B cell (primary cell): ENCODE measurements around the gene MISP3. TPM values are rescaled to one million over a fixed set of nuclear protein-coding genes. Genes with fewer than 3 reads are reported as not detected.

Experiments used
- ATAC-seq: fragments of 200-7000 bp; cut with Tn5 transposase; one replicate; pipeline ENCODE4 v1.10.0; 2021; ENCODE audit warnings: low read depth, mild to moderate bottlenecking, moderate number of reproducible peaks, moderate library complexity
- CTCF ChIA-PET: fragments of 350-600 bp; sonication (Branson Sonifier 250); formaldehyde crosslinking; loops from one replicate; lab custom pipeline; 2021; ENCODE audit warnings: antibody characterized with exemption, inconsistent platforms; lab: Charles Lee
- POLR2A ChIA-PET: fragments of 350-600 bp; sonication (Branson Sonifier 250); formaldehyde crosslinking; loops from one replicate; lab custom pipeline; 2021; ENCODE audit warnings: antibody characterized with exemption; lab: Charles Lee
- DNase-seq: peaks from one replicate; pipeline ENCODE4 v3.0.0; 2013
- H2AFZ ChIP-seq: 2 replicates; pipeline ENCODE4 v1.6.1; 2012; ENCODE audit warnings: mild to moderate bottlenecking, low read depth, low read length; ENCODE audit not compliant: insufficient read depth, poor library complexity, severe bottlenecking
- H3K27ac ChIP-seq, 2 donors: 1 replicate in 1 of 2; 2 replicates in 1 of 2; pipeline ENCODE4 v1.5.1; 2012 to 2013; ENCODE audit warnings: low read length in 2 of 2, mild to moderate bottlenecking in 2 of 2, moderate library complexity in 1 of 2
- H3K27me3 ChIP-seq, 4 experiments: fragments of 200-600 bp in 1 of 4; sonication (generic) in 1 of 4; replicated peaks in 1 of 4; 1 replicate in 2 of 4; 2 replicates in 2 of 4; pipeline versions ENCODE4 v1.6.1 to v1.7.0; 2013 to 2016; ENCODE audit warnings: low read length in 3 of 4, mild to moderate bottlenecking in 2 of 4, mixed read lengths in 1 of 4, moderate library complexity in 1 of 4; ENCODE audit not compliant: insufficient read depth in 4 of 4, control insufficient read depth in 3 of 4; ENCODE audit errors: control extremely low read depth in 1 of 4
- H3K36me3 ChIP-seq, 2 experiments: replicated peaks in 1 of 2; 1 replicate in 1 of 2; 2 replicates in 1 of 2; pipeline versions ENCODE4 v1.6.1 to v1.7.1; 2013; ENCODE audit warnings: low read length in 1 of 2; ENCODE audit not compliant: insufficient read depth in 2 of 2, control insufficient read depth in 1 of 2; ENCODE audit errors: control extremely low read depth in 1 of 2, extremely low read depth in 1 of 2
- H3K4me1 ChIP-seq, 2 donors: fragments of 200-600 bp in 1 of 2; sonication (generic) in 1 of 2; 1 replicate in 1 of 2; 2 replicates in 1 of 2; pipeline versions ENCODE4 v1.5.1 to v1.6.1; 2013 to 2017; ENCODE audit warnings: low read length in 2 of 2; ENCODE audit not compliant: control insufficient read depth in 2 of 2, insufficient read depth in 2 of 2
- H3K4me2 ChIP-seq: replicated peaks from 2 replicates; pipeline ENCODE3; 2012; ENCODE audit warnings: mild to moderate bottlenecking, low read depth, low read length; ENCODE audit not compliant: poor library complexity, severe bottlenecking
- H3K4me3 ChIP-seq, 5 experiments: fragments of 200-600 bp in 1 of 5; sonication (generic) in 1 of 5; 1 replicate in 3 of 5; 2 replicates in 2 of 5; pipeline versions ENCODE4 v1.5.1 to v1.7.0; 2011 to 2016; ENCODE audit warnings: low read length in 4 of 5, mild to moderate bottlenecking in 4 of 5, low read depth in 2 of 5, control low read depth in 1 of 5, moderate library complexity in 1 of 5; ENCODE audit not compliant: insufficient read depth in 1 of 5; ENCODE audit errors: control extremely low read depth in 1 of 5, extremely low read depth in 1 of 5
- H3K79me2 ChIP-seq: fragments of 200-600 bp; sonication (generic); one replicate; pipeline ENCODE4 v1.6.0; 2016; ENCODE audit warnings: low read length; ENCODE audit not compliant: control insufficient read depth, insufficient read depth
- H3K9ac ChIP-seq: fragments of 200-600 bp; sonication (generic); 2 replicates; pipeline ENCODE4 v1.6.1; 2017; ENCODE audit warnings: mild to moderate bottlenecking, low read length, moderate library complexity
- H3K9me3 ChIP-seq, 3 donors: one replicate each; pipeline versions ENCODE4 v1.6.1 to v1.7.1; 2013; ENCODE audit warnings: low read length in 2 of 3; ENCODE audit not compliant: control insufficient read depth in 2 of 3, insufficient read depth in 1 of 3; ENCODE audit errors: control extremely low read depth in 1 of 3
- H4K20me1 ChIP-seq: 2 replicates; pipeline ENCODE4 v1.6.0; 2012; ENCODE audit warnings: mild to moderate bottlenecking, low read length; ENCODE audit not compliant: insufficient read depth, control insufficient read depth, poor library complexity, severe bottlenecking
- H3K27ac Mint-ChIP-seq: one replicate; pipeline ENCODE4 v1.8.0; 2021; ENCODE audit warnings: mixed read lengths
- H3K27me3 Mint-ChIP-seq: one replicate; pipeline ENCODE4 v1.8.0; 2021; ENCODE audit warnings: mixed read lengths
- H3K4me1 Mint-ChIP-seq: one replicate; pipeline ENCODE4 v1.8.0; 2021; ENCODE audit warnings: mixed read lengths
- H3K4me3 Mint-ChIP-seq: one replicate; pipeline ENCODE4 v1.8.0; 2021; ENCODE audit warnings: mixed read lengths
- H3K9me3 Mint-ChIP-seq: one replicate; pipeline ENCODE4 v1.8.0; 2022; ENCODE audit warnings: mixed read lengths; ENCODE audit not compliant: insufficient read depth
- EZH2 ChIP-seq: IDR thresholded peaks from 2 replicates; pipeline ENCODE4 v1.6.1; 2012; ENCODE audit warnings: borderline replicate concordance, low read depth, mild to moderate bottlenecking, moderate library complexity, low read length; ENCODE audit not compliant: insufficient read depth, poor library complexity, severe bottlenecking
- WGBS: methylation state at CpG from one replicate; pipeline ENCODE4 v1.1.5; 2013; ENCODE audit warnings: missing lambda C conversion rate; ENCODE audit not compliant: insufficient coverage; 5-methylcytosine and 5-hydroxymethylcytosine counted together
- intact Hi-C: fragments of 100-400 bp; cut with micrococcal nuclease; formaldehyde crosslinking; loops from one replicate; pipeline ENCODE4 v1.10.0; 2022
- polyA plus RNA-seq: library from polyadenylated mRNA; depleted of rRNA; stranded (reverse); fragments of >200 nt; gene quantifications from 2 replicates; pipeline ENCODE4 v1.2.3, GENCODE V29; 2012
- total RNA-seq, 2 donors: library from RNA; stranded (reverse); fragments of 120-200 nt in 1 of 2; gene quantifications; 1 replicate in 1 of 2; 2 replicates in 1 of 2; pipeline versions ENCODE4 v1.2.3 to v1.2.4, GENCODE V29; 2013 to 2022
- TF ChIP-seq, protein P1 (sequence below): fragments of 200-600 bp; IDR thresholded peaks from one replicate; pipeline ENCODE4 v1.8.0; 2022; ENCODE audit warnings: antibody characterized with exemption, mild to moderate bottlenecking

The MISP3 gene
- total and polyA plus RNA-seq, 2 donors (not counting 1 experiment from before 2014, with no cell fraction given): 0.34 TPM

DNA sequence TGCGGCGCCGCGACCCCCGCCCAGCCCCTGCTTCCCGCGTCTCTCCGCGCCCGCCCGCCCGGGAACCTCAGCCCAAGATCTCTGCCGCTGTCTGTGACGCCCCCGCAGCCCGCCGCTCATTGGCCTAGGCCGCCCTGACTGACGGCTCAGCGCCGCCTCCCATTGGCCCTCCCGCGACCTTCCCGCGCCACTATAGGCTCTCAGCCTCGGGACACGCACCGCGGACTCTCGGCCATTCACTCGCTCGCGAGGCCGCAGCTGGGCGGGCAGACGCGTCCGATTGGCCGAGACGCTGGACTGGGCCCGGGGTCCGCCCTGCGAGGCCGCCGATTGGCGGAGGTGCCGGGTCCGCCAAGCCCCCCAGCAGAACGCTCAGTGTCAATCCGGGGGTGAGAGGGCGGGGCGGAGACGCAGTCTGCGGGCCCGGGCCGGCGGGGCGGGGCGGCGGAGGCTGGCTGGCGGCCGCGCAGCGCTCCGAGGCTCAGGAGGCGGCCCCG lies 45.1 kb downstream of the MISP3 start, which contains the start of gene PRKACA:
Gene PRKACA, minus strand, starts transcription at position 95 of the 497 bp plus-strand sequence. CDS start 215 bp downstream, outside the sequence.
- H3K4me3 ChIP-seq: peak within 1 kb of the TSS; percentile 54 to 74 (median 66)
- peak within 1 kb of the TSS; percentile 24 to 77 for H3K27ac ChIP-seq
- peaks cover 36 to 38% of the 10 kb centered on the region in 2 donors for H3K4me1 ChIP-seq
- peak within 1 kb of the TSS; percentile 65 for H2AFZ ChIP-seq
- ChIA-PET POLR2A (interaction anchor here (0.6 to 1.7 kb wide), 5 partner anchors 19 to 297 kb away, joined by 3 to 6 read pairs (median 5); partner anchors contain the start of gene ASF1B), CTCF (interaction anchor here (0.6 to 2.6 kb wide), 4 partner anchors 19 to 297 kb away, joined by 3 to 12 read pairs (median 4); partner anchors contain the start of gene ASF1B)
- no peak for TF ChIP-seq EZH2
- TF ChIP-seq, protein P1, sequence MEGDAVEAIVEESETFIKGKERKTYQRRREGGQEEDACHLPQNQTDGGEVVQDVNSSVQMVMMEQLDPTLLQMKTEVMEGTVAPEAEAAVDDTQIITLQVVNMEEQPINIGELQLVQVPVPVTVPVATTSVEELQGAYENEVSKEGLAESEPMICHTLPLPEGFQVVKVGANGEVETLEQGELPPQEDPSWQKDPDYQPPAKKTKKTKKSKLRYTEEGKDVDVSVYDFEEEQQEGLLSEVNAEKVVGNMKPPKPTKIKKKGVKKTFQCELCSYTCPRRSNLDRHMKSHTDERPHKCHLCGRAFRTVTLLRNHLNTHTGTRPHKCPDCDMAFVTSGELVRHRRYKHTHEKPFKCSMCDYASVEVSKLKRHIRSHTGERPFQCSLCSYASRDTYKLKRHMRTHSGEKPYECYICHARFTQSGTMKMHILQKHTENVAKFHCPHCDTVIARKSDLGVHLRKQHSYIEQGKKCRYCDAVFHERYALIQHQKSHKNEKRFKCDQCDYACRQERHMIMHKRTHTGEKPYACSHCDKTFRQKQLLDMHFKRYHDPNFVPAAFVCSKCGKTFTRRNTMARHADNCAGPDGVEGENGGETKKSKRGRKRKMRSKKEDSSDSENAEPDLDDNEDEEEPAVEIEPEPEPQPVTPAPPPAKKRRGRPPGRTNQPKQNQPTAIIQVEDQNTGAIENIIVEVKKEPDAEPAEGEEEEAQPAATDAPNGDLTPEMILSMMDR: no peak
- H3K4me2 ChIP-seq: peak within 1 kb of the TSS; percentile 96
- intact Hi-C loops: loop anchor here (1.0 kb wide), 5 partner anchors 19 to 237 kb away; partner anchors contain the start of genes ASF1B and DCAF15
- Mint-ChIP-seq H3K9me3 (no peaks in the 10 kb centered on the region), H3K27me3 (no peaks in the 10 kb centered on the region), H3K4me3 (peak within 1 kb of the TSS; percentile 94), H3K4me1 (peaks cover 39% of the 10 kb centered on the region), H3K27ac (peak within 1 kb of the TSS; percentile 87)
- H3K36me3 ChIP-seq: no peaks in the 10 kb centered on the region
- peaks cover 40% of the 10 kb centered on the region for H3K79me2 ChIP-seq
- DNase-seq (peak; percentile 98), ATAC-seq (peak; percentile 93)
- H3K9me3 ChIP-seq: no peaks in the 10 kb centered on the region
- WGBS: under 1% methylated on average over 67 of the region's 67 CpGs
- peaks cover 44% of the 10 kb centered on the region for H4K20me1 ChIP-seq
- no peaks in the 10 kb centered on the region for H3K27me3 ChIP-seq
- peak within 1 kb of the TSS; percentile 76 for H3K9ac ChIP-seq
